Kidney epithelial cell (primary cell): ENCODE data around the gene LITAFD. TPM values are rescaled to one million over a fixed set of nuclear protein-coding genes. Genes with fewer than 3 reads are reported as not detected.

ENCODE experiments used
- DNase-seq: peaks from one replicate; pipeline ENCODE4 v3.0.0-alpha.2; 2010; ENCODE audit warnings: low read depth
- H3K27me3 ChIP-seq: 2 replicates; pipeline ENCODE4 v1.6.0; 2011; ENCODE audit warnings: low read length; ENCODE audit not compliant: control insufficient read depth, insufficient read depth
- H3K36me3 ChIP-seq: 2 replicates; pipeline ENCODE4 v1.5.1; 2011; ENCODE audit warnings: low read length; ENCODE audit not compliant: control insufficient read depth, insufficient read depth
- H3K4me3 ChIP-seq: 2 replicates; pipeline ENCODE4 v1.5.1; 2011; ENCODE audit warnings: low read depth, mild to moderate bottlenecking, control low read depth, low read length
- CTCF ChIP-seq: IDR thresholded peaks from 2 replicates; pipeline ENCODE4 v1.5.1; 2011; ENCODE audit warnings: mild to moderate bottlenecking, moderate library complexity, low read length, control low read depth, inconsistent platforms; ENCODE audit not compliant: insufficient read depth, poor library complexity, severe bottlenecking
- total RNA-seq: library from RNA; depleted of rRNA; stranded (reverse); fragments of >200 nt; gene quantifications from 2 replicates; pipeline ENCODE4 v1.2.3, GENCODE V29; 2015

LITAFD gene
- total RNA-seq, 1 donor from 2014 or later: not detected

GRCh38 chr16:8850279-8850885 lies 31.8 kb upstream of the LITAFD start:
- H3K36me3 ChIP-seq: peaks cover 2% of the 10 kb centered on the region
- H3K4me3 ChIP-seq: no peak overlapping the region
- no peak for TF ChIP-seq CTCF
- no peak for DNase-seq
- no peaks in the 10 kb centered on the region for H3K27me3 ChIP-seq

- H3K4me3 ChIP-seq: no peak overlapping the region
- no peak for DNase-seq
- H3K36me3 ChIP-seq: peaks cover 3% of the 10 kb centered on the region
- TF ChIP-seq CTCF: no peak
- H3K27me3 ChIP-seq: no peaks in the 10 kb centered on the region
These were observed 30.3 kb upstream of the LITAFD start for GRCh38 chr16:8851761-8852403.

GRCh38 chr16:8852534-8852933 lies 29.6 kb upstream of the LITAFD start:
- TF ChIP-seq CTCF: no peak
- no peak overlapping the region for H3K4me3 ChIP-seq

GRCh38 chr16:8853150-8853549 lies 29.0 kb upstream of the LITAFD start:
- no peak for DNase-seq
- Histone ChIP-seq H3K36me3 (peaks cover 3% of the 10 kb centered on the region), H3K4me3 (no peak overlapping the region), H3K27me3 (no peaks in the 10 kb centered on the region)
- TF ChIP-seq CTCF: no peak

More at GRCh38 chr16:8852534-8852933, 29.6 kb upstream of the LITAFD start:
- DNase-seq: no peak
- no peaks in the 10 kb centered on the region for H3K27me3 ChIP-seq
- peaks cover 3% of the 10 kb centered on the region for H3K36me3 ChIP-seq

- Histone ChIP-seq H3K4me3 (no peak overlapping the region), H3K36me3 (peaks cover 3% of the 10 kb centered on the region), H3K27me3 (no peaks in the 10 kb centered on the region)
- TF ChIP-seq CTCF: no peak
- no peak for DNase-seq
These were observed 28.5 kb upstream of the LITAFD start for GRCh38 chr16:8853611-8854010.
